Astrocyte of the hippocampus (primary cell): ENCODE data around the gene HNF4A.
"Not testable (repeated sequence)": the region's sequence is repeated elsewhere in the genome, so short reads cannot be mapped to it uniquely, and the experiment has no call there.

ENCODE experiments used
- DNase-seq: peaks from one replicate; pipeline ENCODE4 v3.0.0; 2011; ENCODE audit warnings: low read depth, low spot score

The HNF4A gene

GRCh38 chr20:44345147-44345546 is 10.4 kb upstream of the HNF4A start:
- DNase-seq: no peak

- not testable (repeated sequence) for DNase-seq
These were observed 9.6 kb upstream of the HNF4A start for GRCh38 chr20:44345941-44346340.

GRCh38 chr20:44348168-44348659 is 7.3 kb upstream of the HNF4A start:
- DNase-seq: no peak

GRCh38 chr20:44349349-44349748 is 6.2 kb upstream of the HNF4A start:
- no peak for DNase-seq

GRCh38 chr20:44350567-44350966 is 4.9 kb upstream of the HNF4A start:
- no peak for DNase-seq

GRCh38 chr20:44354979-44355497 is 461 bp upstream of the HNF4A start:
- DNase-seq: no peak

GRCh38 chr20:44356353-44356723 is 839 bp downstream of the HNF4A start:
- DNase-seq: no peak

GRCh38 chr20:44357020-44357419 is 1.5 kb downstream of the HNF4A start:
- DNase-seq: no peak

- DNase-seq: no peak
These were observed 2.1 kb downstream of the HNF4A start for GRCh38 chr20:44357555-44358125.

GRCh38 chr20:44358776-44359175 is 3.3 kb downstream of the HNF4A start:
- no peak for DNase-seq

GRCh38 chr20:44360221-44360620 is 4.7 kb downstream of the HNF4A start:
- no peak for DNase-seq

- no peak for DNase-seq
These were observed 5.5 kb downstream of the HNF4A start for GRCh38 chr20:44361021-44361420.

- no peak for DNase-seq
These were observed 7.0 kb downstream of the HNF4A start for GRCh38 chr20:44362466-44362940.

- no peak for DNase-seq
These were observed 8.6 kb downstream of the HNF4A start for GRCh38 chr20:44364068-44364467.

- DNase-seq: no peak
These were observed 9.3 kb downstream of the HNF4A start for GRCh38 chr20:44364780-44365179.

GRCh38 chr20:44367746-44368145 is 12.2 kb downstream of the HNF4A start:
- no peak for DNase-seq

GRCh38 chr20:44370639-44371218 is 15.2 kb downstream of the HNF4A start:
- no peak for DNase-seq

GRCh38 chr20:44382641-44383040 is 27.1 kb downstream of the HNF4A start:
- DNase-seq: no peak

- peak; percentile 78 for DNase-seq
These were observed 29.0 kb downstream of the HNF4A start for GRCh38 chr20:44384423-44385027.

- DNase-seq: peak; percentile 80
These were observed 33.0 kb downstream of the HNF4A start for GRCh38 chr20:44388466-44389023.

- DNase-seq: no peak
These were observed 34.4 kb downstream of the HNF4A start for GRCh38 chr20:44389871-44390270.

GRCh38 chr20:44390280-44390679 is 34.8 kb downstream of the HNF4A start:
- no peak for DNase-seq
